ENCODE measurements around the gene LTC4S. TPM values are rescaled to one million over a fixed set of nuclear protein-coding genes. Genes with fewer than 3 reads are reported as not detected.

The LTC4S gene
- total and polyA plus RNA-seq, 9 of the 15 experiments (the other 6 are each of a cell fraction or from before 2014, with no cell fraction given) = 0.17 to 0.77 (median 0.75) TPM; not detected in 6

- FAIRE-seq (no peak), ATAC-seq (no peak), DNase-seq (ENCODE audit: extremely low read depth in 1 of 4, low spot score in 3 of 4) (no peak)
- Histone ChIP-seq H3K9me1 (ENCODE audit: control insufficient read depth, insufficient read depth, low read length) (peaks cover 15% of the 10 kb centered on the region), H3K27ac (ENCODE audit: extremely low read depth, low read depth, low read length) (peak overlapping the region; percentile 98; the same call in 2 of the 3 replicates), H3K79me2 (ENCODE audit: control insufficient read depth, insufficient read depth, low read length) (peaks cover 65% of the 10 kb centered on the region), H3K36me3 (ENCODE audit: control insufficient read depth, insufficient read depth, low read length) (peaks cover 60% of the 10 kb centered on the region; the same call in 2 of the 3 replicates), H3K4me1 (replicated peaks in 1 of 2; ENCODE audit: control insufficient read depth in 2 of 2, insufficient read depth in 2 of 2, low read length in 2 of 2) (peaks cover 37 to 65% of the 10 kb centered on the region in 2 experiments), H3K4me3 (peak overlapping the region; percentile 100), H2AFZ (ENCODE audit: low read depth, low read length) (no peak overlapping the region), H3K27me3 (ENCODE audit: control insufficient read depth in 2 of 2, insufficient read depth in 2 of 2, low read length in 2 of 2) (no peaks in the 10 kb centered on the region), H3K4me2 (ENCODE audit: insufficient read depth, low read length) (peak overlapping the region; percentile 87), H3K9me3 (replicated peaks; ENCODE audit: control insufficient read depth, insufficient read depth, low read depth, low read length) (no peaks in the 10 kb centered on the region), H4K20me1 (replicated peaks; ENCODE audit: control insufficient read depth, insufficient read depth, low read length) (peaks cover 30% of the 10 kb centered on the region), H3K9ac (ENCODE audit: insufficient read depth in 1 of 2, low read depth in 2 of 2, low read length in 2 of 2) (peak overlapping the region; percentile 83 to 96)
- intact Hi-C loops (cut with micrococcal nuclease) (loop anchor here (5.0 kb wide), 2 partner anchors 35 to 200 kb away; partner anchors contain the start of genes HNRNPH1 and MRNIP), in situ Hi-C loops (cut with MboI) (no loop called here)
- CTCF ChIA-PET (ENCODE audit: low intra/inter-chr PET ratio) = interaction anchor here (0.7 kb wide), 2 partner anchors 60 to 184 kb away, joined by 3 to 5 read pairs; no protein-coding TSS in a partner anchor
- TF ChIP-seq PURB (CRISPR knock-in tag; IDR thresholded peaks at IDR 0.05; ENCODE audit: low read depth) (no peak), CCNT2 (IDR thresholded peaks at IDR 0.05; ENCODE audit: borderline replicate concordance, extremely low read depth, insufficient read length, low read depth, low read length) (peak; percentile 54), POLR2A (conservative IDR thresholded peaks at IDR 0.05) (peak; percentile 20; the same call in 1 of the 2 replicates), POLR2AphosphoS5 (IDR thresholded peaks at IDR 0.05; ENCODE audit: control insufficient read depth, insufficient read depth, low read depth, low read length) (peak; percentile 26; the same call in 1 of the 2 replicates), RUNX1 (IDR thresholded peaks at IDR 0.05; ENCODE audit: low read depth) (no peak), MTA2 (IDR thresholded peaks at IDR 0.05; ENCODE audit: low read depth) (no peak), PKNOX1 (IDR thresholded peaks at IDR 0.05) (no peak), POLR2G (IDR thresholded peaks at IDR 0.05; ENCODE audit: low read depth, low read length) (peak; percentile 59), SLC30A9 (CRISPR knock-in tag; IDR thresholded peaks at IDR 0.05) (no peak), SMARCC2 (IDR thresholded peaks at IDR 0.05; ENCODE audit: low read depth) (no peak), ID3 (CRISPR knock-in tag; IDR thresholded peaks at IDR 0.05) (no peak), ID3 (tag; IDR thresholded peaks at IDR 0.05) (no peak; the same call in 1 of the 2 replicates), ZNF584 (CRISPR knock-in tag; IDR thresholded peaks at IDR 0.05; ENCODE audit: low read depth) (no peak), PHB2 (IDR thresholded peaks at IDR 0.05; ENCODE audit: low read depth) (no peak), HMBOX1 (IDR thresholded peaks at IDR 0.05) (no peak)
- BruUV-seq (replicated peaks) = no TSS peak
- POLR2A ChIA-PET = interaction anchor here (0.6 to 3.5 kb wide), 5 partner anchors 10 to 47 kb away, joined by 3 to 30 read pairs (median 5); no protein-coding TSS in a partner anchor
- WGBS (ENCODE audit: insufficient coverage, low coverage, missing lambda C conversion rate) = 70% methylated on average over 8 of the region's 8 CpGs
Observed at GRCh38 chr5:179822444-179822990, 28.7 kb downstream of the LTC4S start.

All from K562 (cell line).